HT1080 (cell line): ENCODE data around the gene HRH4. TPM values are rescaled to one million over a fixed set of nuclear protein-coding genes. Genes with fewer than 3 reads are reported as not detected.

Experiments
- DNase-seq: peaks from one replicate; pipeline ENCODE4 v3.0.0-alpha.2; 2015; ENCODE audit warnings: low read depth
- polyA plus RNA-seq, 2 experiments: library from polyadenylated mRNA; depleted of rRNA; stranded (reverse); fragments of >200 nt; gene quantifications; 2 replicates each; pipeline ENCODE4 v1.2.3, GENCODE V29; 2015
- total RNA-seq: library from RNA; depleted of rRNA; stranded (reverse); fragments of >200 nt; shearing (Covaris generic); gene quantifications from 2 replicates; pipeline ENCODE4 v1.2.3, GENCODE V29; 2014; rRNA removed

Gene HRH4
- not detected in 2 replicates for total RNA-seq
- polyA plus RNA-seq (2015; cell fraction: cytosol; rRNA removed) = not detected in 2 replicates
- 0.05 and 0.06 TPM in 2 replicates for polyA plus RNA-seq (2015; cell fraction: nucleus; rRNA removed)

- no peak for DNase-seq
These were observed at the start of gene HRH4 for GRCh38 chr18:24460388-24460787. TSS of gene HRH4 (plus strand) at chr18:24460637. CDS start at chr18:24460729, 92 bp downstream.

- DNase-seq = peak; percentile 36
These were observed 47.3 kb upstream of the HRH4 start for GRCh38 chr18:24413148-24413547.

- DNase-seq = no peak
These were observed 46.0 kb upstream of the HRH4 start for GRCh38 chr18:24414349-24415003.

- no peak for DNase-seq
These were observed 43.0 kb upstream of the HRH4 start for GRCh38 chr18:24417480-24417879.

GRCh38 chr18:24420551-24420950 lies 39.9 kb upstream of the HRH4 start:
- DNase-seq = no peak

GRCh38 chr18:24421831-24422230 lies 38.6 kb upstream of the HRH4 start:
- no peak for DNase-seq

- no peak for DNase-seq
These were observed 34.4 kb upstream of the HRH4 start for GRCh38 chr18:24426073-24426397.

GRCh38 chr18:24426398-24427294 lies 33.8 kb upstream of the HRH4 start, which contains the start of gene IMPACT:
TSS of gene IMPACT (plus strand) at chr18:24426670. CDS start at chr18:24426757, 87 bp downstream.
- DNase-seq = peak; percentile 79

GRCh38 chr18:24427484-24427883 lies 33.0 kb upstream of the HRH4 start:
- peak; percentile 12 for DNase-seq

- no peak for DNase-seq
These were observed 31.7 kb upstream of the HRH4 start for GRCh38 chr18:24428709-24429108.

- no peak for DNase-seq
These were observed 31.2 kb upstream of the HRH4 start for GRCh38 chr18:24429188-24429587.

- no peak for DNase-seq
These were observed 27.8 kb upstream of the HRH4 start for GRCh38 chr18:24432618-24433017.

GRCh38 chr18:24436939-24437338 lies 23.5 kb upstream of the HRH4 start:
- DNase-seq = no peak

GRCh38 chr18:24443870-24444269 lies 16.6 kb upstream of the HRH4 start:
- DNase-seq = no peak

- DNase-seq = no peak
These were observed 14.0 kb upstream of the HRH4 start for GRCh38 chr18:24446453-24446852.

GRCh38 chr18:24446953-24447538 lies 13.4 kb upstream of the HRH4 start:
- DNase-seq = no peak

GRCh38 chr18:24447961-24448360 lies 12.5 kb upstream of the HRH4 start:
- no peak for DNase-seq

- DNase-seq = no peak
These were observed 3.9 kb upstream of the HRH4 start for GRCh38 chr18:24456549-24456948.

GRCh38 chr18:24459772-24460171 lies 665 bp upstream of the HRH4 start:
- DNase-seq = no peak

- DNase-seq = no peak
These were observed 1.6 kb downstream of the HRH4 start for GRCh38 chr18:24461996-24462395.

- DNase-seq = no peak
These were observed 2.7 kb downstream of the HRH4 start for GRCh38 chr18:24462838-24463775.
